K562 (cell line): Measurements from ENCODE around the gene PAFAH1B2. TPM values are rescaled to one million over a fixed set of nuclear protein-coding genes. Genes with fewer than 3 reads are reported as not detected.
A peak's percentile ranks its signal among the peaks of the same experiment; 100 is the strongest.

ENCODE experiments used
- BCL6 ChIP-seq: fragments of 250-450 bp; sonication (Bioruptor Pico); IDR thresholded peaks from 2 replicates; pipeline ENCODE4 v1.4.0; 2020
- CC2D1A ChIP-seq: fragments of 450-650 bp; IDR thresholded peaks from 2 replicates; pipeline ENCODE4 v1.6.1; 2017; ENCODE audit warnings: mild to moderate bottlenecking
- CGGBP1 ChIP-seq: fragments of 250-450 bp; sonication (Bioruptor Pico); IDR thresholded peaks from 2 replicates; pipeline ENCODE4 v1.9.0; 2021; ENCODE audit warnings: mild to moderate bottlenecking
- DDX20 ChIP-seq: fragments of 450-650 bp; IDR thresholded peaks from 2 replicates; pipeline ENCODE4 v1.6.1; 2016; ENCODE audit warnings: missing genetic modification characterization, low read depth, mild to moderate bottlenecking, missing compliant biosample characterization, moderate library complexity
- ETV6 ChIP-seq, 3 experiments: fragments of 150-350 bp in 1 of 3; sonication (generic) in 1 of 3; formaldehyde crosslinking in 1 of 3; IDR thresholded peaks; 2 replicates each; pipeline versions ENCODE4 v1.6.1 to v1.8.0; 2014 to 2022; ENCODE audit warnings: borderline replicate concordance in 2 of 3, low read depth in 2 of 3, antibody characterized with exemption in 1 of 3, low read length in 1 of 3, mild to moderate bottlenecking in 1 of 3, missing genetic modification reagents in 1 of 3
- FOXA3 ChIP-seq, 2 experiments: fragments of 450-650 bp in 1 of 2; sonication (generic) in 1 of 2; formaldehyde crosslinking; IDR thresholded peaks in 1 of 2; conservative IDR thresholded peaks in 1 of 2; 2 replicates each; pipeline versions ENCODE4 v1.4.0 to v1.8.0; 2020 to 2022; ENCODE audit warnings: mild to moderate bottlenecking in 2 of 2, missing genetic modification reagents in 1 of 2
- HMG20B ChIP-seq: fragments of 250-450 bp; sonication (Bioruptor Pico); IDR thresholded peaks from 2 replicates; pipeline ENCODE4 v1.5.0; 2021; ENCODE audit warnings: mild to moderate bottlenecking
- HMGN3 ChIP-seq: IDR thresholded peaks from 2 replicates; pipeline ENCODE4 v1.6.1; 2011; ENCODE audit warnings: borderline replicate concordance, low read depth, mild to moderate bottlenecking, mixed read lengths, low read length; ENCODE audit not compliant: insufficient read length; ENCODE audit errors: extremely low read depth
- MAFK ChIP-seq: IDR thresholded peaks from 2 replicates; pipeline ENCODE4 v1.6.1; 2011; ENCODE audit warnings: low read length, improper control_type of control experiment
- NELFE ChIP-seq: IDR thresholded peaks from 2 replicates; pipeline ENCODE4 v1.6.1; 2011; ENCODE audit warnings: mild to moderate bottlenecking; ENCODE audit not compliant: insufficient read depth, insufficient read length
- PCBP2 ChIP-seq: fragments of 200-400 bp; formaldehyde crosslinking; IDR thresholded peaks from 2 replicates; pipeline ENCODE4 v1.6.1; 2018; ENCODE audit warnings: low read length, low read depth, mild to moderate bottlenecking, moderate library complexity; ENCODE audit not compliant: poor library complexity, severe bottlenecking
- SMARCA5 ChIP-seq: fragments of 450-650 bp; IDR thresholded peaks from 2 replicates; pipeline ENCODE4 v1.6.1; 2016
- SMC3 ChIP-seq: conservative IDR thresholded peaks from 2 replicates; pipeline ENCODE4 v1.6.1; 2011; ENCODE audit warnings: low read depth, low read length, improper control_type of control experiment; ENCODE audit not compliant: insufficient read depth
- SNIP1 ChIP-seq: fragments of 450-650 bp; IDR thresholded peaks from 2 replicates; pipeline ENCODE4 v1.7.1; 2017; ENCODE audit warnings: low read depth, mild to moderate bottlenecking
- TAL1 ChIP-seq: fragments of 450-650 bp; IDR thresholded peaks from 2 replicates; pipeline ENCODE4 v1.6.1; 2016; ENCODE audit warnings: mild to moderate bottlenecking
- TEAD4 ChIP-seq, 2 experiments: sonication (generic) in 1 of 2; formaldehyde crosslinking in 1 of 2; IDR thresholded peaks; 2 replicates each; pipeline versions ENCODE4 v1.6.1 to v1.8.0; 2012 to 2022; ENCODE audit warnings: borderline replicate concordance in 1 of 2, inconsistent platforms in 1 of 2, low read length in 1 of 2, mild to moderate bottlenecking in 1 of 2, missing genetic modification reagents in 1 of 2
- THRA ChIP-seq: fragments of 450-650 bp; IDR thresholded peaks from 2 replicates; pipeline ENCODE4 v1.6.1; 2017; ENCODE audit warnings: mild to moderate bottlenecking, moderate library complexity
- XRCC3 ChIP-seq: fragments of 450-650 bp; IDR thresholded peaks from 2 replicates; pipeline ENCODE4 v1.6.1; 2017; ENCODE audit warnings: mild to moderate bottlenecking, moderate library complexity
- ZNF143 ChIP-seq: sonication (generic); formaldehyde crosslinking; IDR thresholded peaks from 2 replicates; pipeline ENCODE4 v1.9.0; 2022; ENCODE audit warnings: mild to moderate bottlenecking, missing genetic modification reagents
- ZNF668 ChIP-seq: fragments of 250-450 bp; sonication (Bioruptor Pico); IDR thresholded peaks from 2 replicates; pipeline ENCODE4 v1.8.0; 2022; ENCODE audit warnings: mild to moderate bottlenecking, inconsistent platforms
- ZNF76 ChIP-seq: fragments of 250-450 bp; sonication (Bioruptor Pico); IDR thresholded peaks from 2 replicates; pipeline ENCODE4 v1.4.0; 2020; ENCODE audit warnings: mild to moderate bottlenecking, moderate library complexity, borderline replicate concordance
- ZNF764 ChIP-seq: fragments of 250-450 bp; sonication (Bioruptor Pico); IDR thresholded peaks from 2 replicates; pipeline ENCODE4 v1.4.0; 2020; ENCODE audit warnings: low read depth, mild to moderate bottlenecking, moderate library complexity
- polyA plus RNA-seq, 8 experiments: library from polyadenylated mRNA; depleted of rRNA in 4 of 8; stranded (reverse) in 5 of 8; unstranded in 3 of 8; fragments of >200 nt; fragmentation: Nextera tagmentation in 2 of 8; fragmentation: Illumina TruSeq in 1 of 8; extraction: Ambion mirVana in 2 of 8; extraction: Trizol in 1 of 8; gene quantifications; 2 replicates each; pipeline versions ENCODE4 v1.2.1 to v1.2.3, GENCODE V29; 2011 to 2014; ENCODE audit warnings: inconsistent platforms in 1 of 8, missing spikeins in 1 of 8
- total RNA-seq, 7 experiments: library from RNA; depleted of rRNA in 6 of 7; stranded (reverse); fragments of >200 nt in 6 of 7; fragmentation: Illumina TruSeq in 2 of 7; extraction: Trizol in 2 of 7; gene quantifications; 2 replicates each; pipeline versions ENCODE4 v1.2.1 to v1.2.3, GENCODE V29; 2011 to 2021; ENCODE audit warnings: low replicate concordance in 1 of 7
- TF ChIP-seq, protein P1 (sequence below): sonication (generic); IDR thresholded peaks from 2 replicates; pipeline ENCODE4 v1.6.1; 2016
- TF ChIP-seq, protein P2 (sequence below): fragments of 450-650 bp; IDR thresholded peaks from 2 replicates; pipeline ENCODE4 v1.7.1; 2018; ENCODE audit warnings: mild to moderate bottlenecking, low read depth; ENCODE audit not compliant: partially characterized antibody

PAFAH1B2 gene
- total and polyA plus RNA-seq, 9 of the 15 experiments (the other 6 are each of a cell fraction or from before 2014, with no cell fraction given) = 27.8 to 94.7 (median 64.9) TPM

DNA sequence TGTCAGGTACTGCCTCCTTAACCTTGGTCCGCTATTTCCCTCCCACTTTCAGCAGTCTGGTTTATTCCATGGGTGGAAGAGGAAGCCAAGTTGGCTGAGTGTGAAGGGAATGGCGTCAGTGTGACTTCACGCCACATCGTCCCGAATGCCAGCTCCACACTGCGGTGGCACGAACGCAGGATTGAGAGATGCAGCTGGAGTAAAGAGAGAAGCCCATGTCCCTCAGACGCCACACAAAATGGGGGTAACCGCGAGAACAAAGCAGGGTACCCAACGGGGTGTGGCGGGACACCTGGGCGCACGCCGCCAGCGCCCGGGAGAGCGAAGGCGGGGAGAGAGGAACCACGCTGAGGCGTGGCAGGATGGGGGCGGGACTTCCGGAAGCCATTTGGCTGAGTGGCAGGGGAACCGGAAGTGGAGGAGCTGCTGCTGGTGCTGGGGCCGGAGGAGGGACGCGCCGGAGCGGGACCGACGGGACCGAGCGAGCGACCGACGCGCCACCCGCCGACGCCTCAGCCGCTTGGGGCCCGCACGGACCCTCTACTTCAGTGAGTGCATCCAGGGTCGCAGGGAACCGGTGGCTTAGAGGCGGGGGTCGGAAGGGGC, at the start of gene PAFAH1B2 (continued):
- TF ChIP-seq SNIP1 = no peak
- TF ChIP-seq HMGN3 = peak; percentile 80
- TF ChIP-seq BCL6 (CRISPR knock-in tag) = no peak
- no peak for TF ChIP-seq HMG20B (CRISPR knock-in tag)
- no peak for TF ChIP-seq PCBP2
- no peak for TF ChIP-seq XRCC3
- no peak for TF ChIP-seq FOXA3 (CRISPR knock-in tag; conservative IDR thresholded peaks at IDR 0.05 in 1 of 2, IDR thresholded peaks at IDR 0.05 in 1 of 2)
- TF ChIP-seq, protein P1, sequence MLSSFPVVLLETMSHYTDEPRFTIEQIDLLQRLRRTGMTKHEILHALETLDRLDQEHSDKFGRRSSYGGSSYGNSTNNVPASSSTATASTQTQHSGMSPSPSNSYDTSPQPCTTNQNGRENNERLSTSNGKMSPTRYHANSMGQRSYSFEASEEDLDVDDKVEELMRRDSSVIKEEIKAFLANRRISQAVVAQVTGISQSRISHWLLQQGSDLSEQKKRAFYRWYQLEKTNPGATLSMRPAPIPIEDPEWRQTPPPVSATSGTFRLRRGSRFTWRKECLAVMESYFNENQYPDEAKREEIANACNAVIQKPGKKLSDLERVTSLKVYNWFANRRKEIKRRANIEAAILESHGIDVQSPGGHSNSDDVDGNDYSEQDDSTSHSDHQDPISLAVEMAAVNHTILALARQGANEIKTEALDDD = no peak
- TF ChIP-seq CGGBP1 (CRISPR knock-in tag) = no peak
- no peak for TF ChIP-seq SMARCA5
- TF ChIP-seq DDX20 = no peak
- no peak for TF ChIP-seq MAFK
- 0 out of 2 replicates have a peak, but pooled peaks have one; percentile 9 for TF ChIP-seq ZNF76 (CRISPR knock-in tag)
- no peak for TF ChIP-seq ZNF764 (CRISPR knock-in tag)
- no peak for TF ChIP-seq THRA
- no peak for TF ChIP-seq TAL1
- no peak for TF ChIP-seq ZNF668
- no peak for TF ChIP-seq NELFE
- TF ChIP-seq TEAD4 (IDR thresholded peaks at IDR 0.05; ENCODE audit: low read length) = no peak
- no peak for TF ChIP-seq TEAD4 (CRISPR knock-in tag; IDR thresholded peaks at IDR 0.05; ENCODE audit: borderline replicate concordance)
- TF ChIP-seq CC2D1A = no peak
- TF ChIP-seq SMC3 = no peak
- no peak for TF ChIP-seq ZNF143 (CRISPR knock-in tag)
- TF ChIP-seq, protein P2, sequence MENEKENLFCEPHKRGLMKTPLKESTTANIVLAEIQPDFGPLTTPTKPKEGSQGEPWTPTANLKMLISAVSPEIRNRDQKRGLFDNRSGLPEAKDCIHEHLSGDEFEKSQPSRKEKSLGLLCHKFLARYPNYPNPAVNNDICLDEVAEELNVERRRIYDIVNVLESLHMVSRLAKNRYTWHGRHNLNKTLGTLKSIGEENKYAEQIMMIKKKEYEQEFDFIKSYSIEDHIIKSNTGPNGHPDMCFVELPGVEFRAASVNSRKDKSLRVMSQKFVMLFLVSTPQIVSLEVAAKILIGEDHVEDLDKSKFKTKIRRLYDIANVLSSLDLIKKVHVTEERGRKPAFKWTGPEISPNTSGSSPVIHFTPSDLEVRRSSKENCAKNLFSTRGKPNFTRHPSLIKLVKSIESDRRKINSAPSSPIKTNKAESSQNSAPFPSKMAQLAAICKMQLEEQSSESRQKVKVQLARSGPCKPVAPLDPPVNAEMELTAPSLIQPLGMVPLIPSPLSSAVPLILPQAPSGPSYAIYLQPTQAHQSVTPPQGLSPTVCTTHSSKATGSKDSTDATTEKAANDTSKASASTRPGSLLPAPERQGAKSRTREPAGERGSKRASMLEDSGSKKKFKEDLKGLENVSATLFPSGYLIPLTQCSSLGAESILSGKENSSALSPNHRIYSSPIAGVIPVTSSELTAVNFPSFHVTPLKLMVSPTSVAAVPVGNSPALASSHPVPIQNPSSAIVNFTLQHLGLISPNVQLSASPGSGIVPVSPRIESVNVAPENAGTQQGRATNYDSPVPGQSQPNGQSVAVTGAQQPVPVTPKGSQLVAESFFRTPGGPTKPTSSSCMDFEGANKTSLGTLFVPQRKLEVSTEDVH = peak; percentile 75
- no peak for TF ChIP-seq ETV6 (IDR thresholded peaks at IDR 0.05; ENCODE audit: borderline replicate concordance in 1 of 2, low read depth in 2 of 2, low read length in 1 of 2)
- TF ChIP-seq ETV6 (CRISPR knock-in tag; IDR thresholded peaks at IDR 0.05; ENCODE audit: borderline replicate concordance) = no peak
